Measurements from ENCODE around the gene MTM1. TPM values are rescaled to one million over a fixed set of nuclear protein-coding genes. Genes with fewer than 3 reads are reported as not detected.

Gene MTM1
- total and polyA plus RNA-seq, 9 of the 15 experiments (the other 6 are each of a cell fraction or from before 2014, with no cell fraction given): 5.6 to 13.3 (median 9.5) TPM

DNA sequence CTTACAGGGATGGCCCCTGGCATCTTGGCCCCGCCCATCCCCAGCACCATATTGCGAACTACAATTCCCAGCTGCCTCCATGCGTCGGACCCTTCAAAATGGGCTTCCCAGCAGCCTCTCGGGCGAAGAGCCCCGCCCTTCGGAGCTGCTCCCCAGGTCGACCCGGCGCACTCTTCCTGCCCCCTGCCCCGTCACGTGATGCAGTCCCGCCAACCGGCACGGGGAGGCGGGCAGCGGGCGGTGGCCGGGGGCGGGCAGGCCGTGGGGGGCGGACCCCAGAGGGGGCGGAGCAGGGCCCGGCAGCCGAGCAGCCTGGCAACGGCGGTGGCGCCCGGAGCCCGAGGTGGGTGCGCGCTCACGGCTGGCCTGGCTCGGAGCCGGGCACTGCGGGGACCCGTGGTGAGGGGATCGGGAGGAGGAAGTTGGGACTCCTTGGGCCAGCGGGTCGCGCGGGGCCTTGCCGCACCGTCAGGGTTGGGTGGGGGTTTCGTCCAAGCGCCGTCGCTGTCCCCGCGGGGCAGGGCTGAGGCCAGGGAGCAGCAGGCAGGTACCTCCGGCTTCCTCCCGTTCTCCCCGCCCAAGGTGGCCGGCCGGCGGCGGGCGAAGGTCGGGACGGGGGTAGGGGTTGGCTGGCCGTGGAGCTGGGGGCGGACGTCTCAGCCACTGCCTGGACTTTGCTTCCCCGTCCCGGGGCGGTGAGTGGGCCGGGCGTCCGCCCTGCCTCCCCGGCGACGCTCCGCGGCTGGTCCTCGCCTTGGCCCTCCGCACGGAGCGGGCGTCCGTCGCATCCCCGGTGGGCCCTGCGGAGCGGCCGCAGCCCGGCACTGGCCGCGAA lies at the start of gene MTM1 (continued):
- TF ChIP-seq PTTG1 (tag; IDR thresholded peaks at IDR 0.05; ENCODE audit: low read depth) (no peak), NFYB (IDR thresholded peaks at IDR 0.05; ENCODE audit: extremely low read depth, insufficient read length) (no peak), MBD2 (IDR thresholded peaks at IDR 0.05; ENCODE audit: borderline replicate concordance, low read depth) (peak; percentile 50; the same call in 1 of the 2 replicates), GATA2 (CRISPR knock-in tag; IDR thresholded peaks at IDR 0.05) (no peak), ZNF121 (CRISPR knock-in tag; conservative IDR thresholded peaks at IDR 0.05) (no peak), ZNF561 (CRISPR knock-in tag; conservative IDR thresholded peaks at IDR 0.05) (no peak), SIN3B (IDR thresholded peaks at IDR 0.05; ENCODE audit: low read depth) (no peak), SAP30 (IDR thresholded peaks at IDR 0.05; ENCODE audit: borderline replicate concordance, insufficient read depth, low read depth, low read length, poor library complexity, severe bottlenecking) (no peak), CCNT2 (IDR thresholded peaks at IDR 0.05; ENCODE audit: borderline replicate concordance, extremely low read depth, insufficient read length, low read depth, low read length) (no peak), ETS2 (tag; IDR thresholded peaks at IDR 0.05; ENCODE audit: borderline replicate concordance, poor library complexity, severe bottlenecking) (no peak), CBFA2T2 (conservative IDR thresholded peaks at IDR 0.05) (peak; percentile 74), ZNF644 (tag; IDR thresholded peaks at IDR 0.05; ENCODE audit: low read depth) (peak; percentile 53; the same call in 1 of the 2 replicates), ZNF699 (CRISPR knock-in tag; IDR thresholded peaks at IDR 0.05; ENCODE audit: insufficient replicate concordance) (no peak), RNF2 (IDR thresholded peaks at IDR 0.05) (no peak), TCF3 (CRISPR knock-in tag; IDR thresholded peaks at IDR 0.05) (no peak), ETV5 (CRISPR knock-in tag; IDR thresholded peaks at IDR 0.05; ENCODE audit: low read depth) (no peak), CAMTA2 (CRISPR knock-in tag; conservative IDR thresholded peaks at IDR 0.05) (no peak), BRCA1 (IDR thresholded peaks at IDR 0.05) (no peak), BRCA1 (CRISPR knock-in tag; IDR thresholded peaks at IDR 0.05) (no peak), ZNF197 (CRISPR knock-in tag; IDR thresholded peaks at IDR 0.05; ENCODE audit: low read depth) (no peak), CEBPB (tag; IDR thresholded peaks at IDR 0.05) (0 out of 2 replicates have a peak, but pooled peaks have one; percentile 26), MCM5 (IDR thresholded peaks at IDR 0.05; ENCODE audit: low read depth) (no peak), ZNF79 (CRISPR knock-in tag; IDR thresholded peaks at IDR 0.05; ENCODE audit: low read depth) (no peak), SMC3 (conservative IDR thresholded peaks at IDR 0.05; ENCODE audit: insufficient read depth, low read depth, low read length) (no peak), PPARD (CRISPR knock-in tag; IDR thresholded peaks at IDR 0.05) (no peak)
- TF ChIP-seq, protein P1, sequence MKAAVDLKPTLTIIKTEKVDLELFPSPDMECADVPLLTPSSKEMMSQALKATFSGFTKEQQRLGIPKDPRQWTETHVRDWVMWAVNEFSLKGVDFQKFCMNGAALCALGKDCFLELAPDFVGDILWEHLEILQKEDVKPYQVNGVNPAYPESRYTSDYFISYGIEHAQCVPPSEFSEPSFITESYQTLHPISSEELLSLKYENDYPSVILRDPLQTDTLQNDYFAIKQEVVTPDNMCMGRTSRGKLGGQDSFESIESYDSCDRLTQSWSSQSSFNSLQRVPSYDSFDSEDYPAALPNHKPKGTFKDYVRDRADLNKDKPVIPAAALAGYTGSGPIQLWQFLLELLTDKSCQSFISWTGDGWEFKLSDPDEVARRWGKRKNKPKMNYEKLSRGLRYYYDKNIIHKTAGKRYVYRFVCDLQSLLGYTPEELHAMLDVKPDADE (conservative IDR thresholded peaks at IDR 0.05; ENCODE audit: control insufficient read depth, low read depth, low read length): peak; percentile 80
- TF ChIP-seq, protein P2, sequence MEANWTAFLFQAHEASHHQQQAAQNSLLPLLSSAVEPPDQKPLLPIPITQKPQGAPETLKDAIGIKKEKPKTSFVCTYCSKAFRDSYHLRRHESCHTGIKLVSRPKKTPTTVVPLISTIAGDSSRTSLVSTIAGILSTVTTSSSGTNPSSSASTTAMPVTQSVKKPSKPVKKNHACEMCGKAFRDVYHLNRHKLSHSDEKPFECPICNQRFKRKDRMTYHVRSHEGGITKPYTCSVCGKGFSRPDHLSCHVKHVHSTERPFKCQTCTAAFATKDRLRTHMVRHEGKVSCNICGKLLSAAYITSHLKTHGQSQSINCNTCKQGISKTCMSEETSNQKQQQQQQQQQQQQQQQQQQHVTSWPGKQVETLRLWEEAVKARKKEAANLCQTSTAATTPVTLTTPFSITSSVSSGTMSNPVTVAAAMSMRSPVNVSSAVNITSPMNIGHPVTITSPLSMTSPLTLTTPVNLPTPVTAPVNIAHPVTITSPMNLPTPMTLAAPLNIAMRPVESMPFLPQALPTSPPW (CRISPR knock-in tag; IDR thresholded peaks at IDR 0.05): peak; percentile 89
